Measurements from ENCODE around the gene TNFAIP8L1. TPM values are rescaled to one million over a fixed set of nuclear protein-coding genes. Genes with fewer than 3 reads are reported as not detected.

Gene TNFAIP8L1
- total and polyA plus RNA-seq, 4 experiments from 2014 or later = 3.7 to 17.2 (median 13.7) TPM

DNA sequence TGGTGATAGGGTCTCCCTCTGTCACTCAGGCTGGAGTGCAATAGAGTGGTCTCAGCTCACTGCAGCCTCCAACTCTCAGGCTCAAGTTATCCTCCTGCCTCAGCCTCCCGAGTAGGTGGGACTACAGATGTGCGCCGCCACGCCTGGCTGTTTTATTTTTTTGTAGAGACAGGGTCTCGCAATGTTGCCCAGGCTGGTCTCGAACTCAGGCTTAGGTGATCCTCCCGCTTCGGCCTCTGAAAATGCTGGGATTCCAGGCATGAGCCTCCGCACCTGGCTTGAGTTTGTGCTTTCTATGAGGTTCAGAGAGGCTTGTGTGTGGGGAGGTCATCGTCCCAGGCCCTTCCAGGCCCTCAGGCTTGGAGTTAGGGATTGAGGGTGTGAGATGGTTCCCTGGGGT is 39.2 kb upstream of the TNFAIP8L1 start:
- intact Hi-C loops (cut with micrococcal nuclease) = no loop called here

GRCh38 chr19:4600893-4601292 is 38.4 kb upstream of the TNFAIP8L1 start:
- no peak overlapping the region for H3K4me3 Mint-ChIP-seq
- Histone ChIP-seq H3K9me3 (ENCODE audit: control insufficient read depth in 1 of 2, low read length in 2 of 2) (no peaks in the 10 kb centered on the region), H3K36me3 (ENCODE audit: insufficient read depth, low read length) (no peaks in the 10 kb centered on the region), H3K4me1 (ENCODE audit: insufficient read depth, low read length) (peaks cover 13% of the 10 kb centered on the region), H3K27ac (ENCODE audit: low read depth, low read length) (no peak overlapping the region), H3K27me3 (ENCODE audit: insufficient read depth, low read length) (peaks cover 9% of the 10 kb centered on the region), H3K4me3 (ENCODE audit: low read length in 2 of 2) (no peak overlapping the region)
- peaks cover 20 to 31% of the 10 kb centered on the region in 2 donors for H3K27me3 Mint-ChIP-seq
- H3K4me1 Mint-ChIP-seq = peaks cover 5 to 14% (median 8%) of the 10 kb centered on the region in 4 donors
- peaks cover 0 to 2% (median 0%) of the 10 kb centered on the region in 8 donors for H3K9me3 Mint-ChIP-seq
- H3K27ac Mint-ChIP-seq = no peak overlapping the region
- intact Hi-C loops (cut with micrococcal nuclease) = no loop called here
- CTCF ChIA-PET (ENCODE audit: partially characterized antibody) = no interaction called here
- DNase-seq = no peak
- POLR2A ChIA-PET (ENCODE audit: partially characterized antibody) = no interaction called here
- no peaks in the 10 kb centered on the region for H3K36me3 Mint-ChIP-seq

More for the DNA sequence above, 39.2 kb upstream of the TNFAIP8L1 start:
- peaks cover 5 to 14% (median 8%) of the 10 kb centered on the region in 4 donors for H3K4me1 Mint-ChIP-seq
- peaks cover 21 to 32% of the 10 kb centered on the region in 2 donors for H3K27me3 Mint-ChIP-seq
- H3K4me3 Mint-ChIP-seq = no peak overlapping the region
- peaks cover 0 to 2% (median 0%) of the 10 kb centered on the region in 8 donors for H3K9me3 Mint-ChIP-seq
- CTCF ChIA-PET (ENCODE audit: partially characterized antibody) = no interaction called here
- no peaks in the 10 kb centered on the region for H3K36me3 ChIP-seq (ENCODE audit: insufficient read depth, low read length)
- POLR2A ChIA-PET (ENCODE audit: partially characterized antibody) = no interaction called here
- H3K4me3 ChIP-seq (ENCODE audit: low read length in 2 of 2) = no peak overlapping the region
- DNase-seq = no peak
- no peaks in the 10 kb centered on the region for H3K36me3 Mint-ChIP-seq
- no peak overlapping the region for H3K27ac ChIP-seq (ENCODE audit: low read depth, low read length)
- peaks cover 13% of the 10 kb centered on the region for H3K4me1 ChIP-seq (ENCODE audit: insufficient read depth, low read length)
- H3K9me3 ChIP-seq (ENCODE audit: control insufficient read depth in 1 of 2, low read length in 2 of 2) = no peaks in the 10 kb centered on the region
- no peak overlapping the region for H3K27ac Mint-ChIP-seq
- H3K27me3 ChIP-seq (ENCODE audit: insufficient read depth, low read length) = peaks cover 9% of the 10 kb centered on the region

GRCh38 chr19:4602173-4602788 is 37.0 kb upstream of the TNFAIP8L1 start:
- H3K4me1 ChIP-seq (ENCODE audit: insufficient read depth, low read length) = peaks cover 12% of the 10 kb centered on the region
- peaks cover 6% of the 10 kb centered on the region for H3K27me3 ChIP-seq (ENCODE audit: insufficient read depth, low read length)
- Mint-ChIP-seq H3K9me3 (peaks cover 0 to 2% (median 0%) of the 10 kb centered on the region in 8 donors), H3K36me3 (peaks cover 0 to under 1% of the 10 kb centered on the region in 2 donors), H3K4me1 (peaks cover 3 to 12% (median 6%) of the 10 kb centered on the region in 4 donors), H3K4me3 (no peak overlapping the region), H3K27me3 (peaks cover 18 to 28% of the 10 kb centered on the region in 2 donors), H3K27ac (no peak overlapping the region)
- DNase-seq = no peak
- H3K4me3 ChIP-seq (ENCODE audit: low read length in 2 of 2) = no peak overlapping the region
- H3K9me3 ChIP-seq (ENCODE audit: control insufficient read depth in 1 of 2, low read length in 2 of 2) = no peaks in the 10 kb centered on the region
- no peak overlapping the region for H3K27ac ChIP-seq (ENCODE audit: low read depth, low read length)
- intact Hi-C loops (cut with micrococcal nuclease) = no loop called here
- ChIA-PET CTCF (ENCODE audit: partially characterized antibody) (no interaction called here), POLR2A (ENCODE audit: partially characterized antibody) (no interaction called here)
- H3K36me3 ChIP-seq (ENCODE audit: insufficient read depth, low read length) = no peaks in the 10 kb centered on the region

DNA sequence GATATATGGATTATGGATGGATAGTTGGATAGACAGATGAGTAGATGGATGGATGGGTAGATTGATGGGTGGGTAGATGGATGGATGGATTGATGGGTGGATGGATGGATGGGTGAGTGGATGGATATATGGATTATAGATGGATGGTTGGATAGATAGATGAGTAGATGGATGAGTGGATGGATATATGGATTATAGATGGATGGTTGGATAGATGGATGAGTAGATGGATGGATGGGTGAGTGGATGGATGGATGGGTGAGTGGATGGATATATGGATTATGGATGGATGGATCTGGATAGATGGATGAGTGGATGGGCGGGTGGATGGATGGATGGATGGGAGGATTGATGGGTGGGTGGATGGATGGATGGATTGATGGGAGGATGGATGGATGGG is 36.4 kb upstream of the TNFAIP8L1 start:
- H3K4me1 Mint-ChIP-seq = peaks cover 2 to 9% (median 4%) of the 10 kb centered on the region in 4 donors
- Histone ChIP-seq H3K4me3 (ENCODE audit: low read length in 2 of 2) (no peak overlapping the region), H3K4me1 (ENCODE audit: insufficient read depth, low read length) (peaks cover 8% of the 10 kb centered on the region), H3K27ac (ENCODE audit: low read depth, low read length) (no peak overlapping the region), H3K27me3 (ENCODE audit: insufficient read depth, low read length) (peaks cover 5% of the 10 kb centered on the region), H3K9me3 (ENCODE audit: control insufficient read depth in 1 of 2, low read length in 2 of 2) (no peaks in the 10 kb centered on the region), H3K36me3 (ENCODE audit: insufficient read depth, low read length) (no peaks in the 10 kb centered on the region)
- peaks cover 21 to 27% of the 10 kb centered on the region in 2 donors for H3K27me3 Mint-ChIP-seq
- H3K9me3 Mint-ChIP-seq = peaks cover 0 to 2% (median 0%) of the 10 kb centered on the region in 8 donors
- H3K4me3 Mint-ChIP-seq = no peak overlapping the region
- ChIA-PET POLR2A (ENCODE audit: partially characterized antibody) (no interaction called here), CTCF (ENCODE audit: partially characterized antibody) (no interaction called here)
- H3K27ac Mint-ChIP-seq = no peak overlapping the region
- peaks cover 0 to 2% of the 10 kb centered on the region in 2 donors for H3K36me3 Mint-ChIP-seq
- intact Hi-C loops (cut with micrococcal nuclease) = no loop called here
- DNase-seq = no peak

DNA sequence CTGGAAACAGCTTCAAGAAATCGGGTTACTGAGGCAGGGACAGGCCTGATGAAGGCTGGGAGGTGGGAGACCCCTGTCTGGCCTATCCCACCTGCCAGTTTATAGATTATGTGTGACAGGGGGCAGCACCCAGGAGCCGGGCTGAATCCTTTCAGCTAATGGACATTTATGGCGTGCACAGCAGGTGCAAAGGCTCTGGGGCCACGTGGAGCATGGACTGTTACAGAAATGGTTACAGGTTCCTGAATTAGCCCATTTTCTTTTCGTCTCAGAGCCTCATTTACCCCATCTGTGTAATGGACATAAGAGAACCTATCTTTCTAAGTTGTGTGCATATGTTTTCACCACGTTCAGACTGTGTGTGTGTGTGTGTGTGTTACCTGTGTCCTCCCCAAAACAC is 34.4 kb upstream of the TNFAIP8L1 start:
- H3K27ac Mint-ChIP-seq = no peak overlapping the region
- H3K4me1 Mint-ChIP-seq = no peaks in the 10 kb centered on the region
- H3K9me3 Mint-ChIP-seq = peaks cover 0 to 2% (median 0%) of the 10 kb centered on the region in 8 donors
- no peak overlapping the region for H3K4me3 Mint-ChIP-seq
- H3K27ac ChIP-seq (ENCODE audit: low read depth, low read length) = no peak overlapping the region
- intact Hi-C loops (cut with micrococcal nuclease) = no loop called here
- H3K36me3 ChIP-seq (ENCODE audit: insufficient read depth, low read length) = no peaks in the 10 kb centered on the region
- ChIA-PET POLR2A (ENCODE audit: partially characterized antibody) (no interaction called here), CTCF (ENCODE audit: partially characterized antibody) (no interaction called here)
- no peaks in the 10 kb centered on the region for H3K27me3 ChIP-seq (ENCODE audit: insufficient read depth, low read length)
- peaks cover 13 to 18% of the 10 kb centered on the region in 2 donors for H3K27me3 Mint-ChIP-seq
- no peaks in the 10 kb centered on the region for H3K9me3 ChIP-seq (ENCODE audit: control insufficient read depth in 1 of 2, low read length in 2 of 2)
- peaks cover 0 to 2% of the 10 kb centered on the region in 2 donors for H3K36me3 Mint-ChIP-seq
- DNase-seq = no peak
- no peaks in the 10 kb centered on the region for H3K4me1 ChIP-seq (ENCODE audit: insufficient read depth, low read length)
- no peak overlapping the region for H3K4me3 ChIP-seq (ENCODE audit: low read length in 2 of 2)

GRCh38 chr19:4606181-4606580 is 33.1 kb upstream of the TNFAIP8L1 start:
- Mint-ChIP-seq H3K4me3 (no peak overlapping the region), H3K27ac (no peak overlapping the region), H3K4me1 (no peaks in the 10 kb centered on the region), H3K27me3 (peaks cover 18 to 19% of the 10 kb centered on the region in 2 donors), H3K36me3 (peaks cover 0 to 2% of the 10 kb centered on the region in 2 donors), H3K9me3 (peaks cover 0 to 2% (median 0%) of the 10 kb centered on the region in 8 donors)
- H3K9me3 ChIP-seq (ENCODE audit: control insufficient read depth in 1 of 2, low read length in 2 of 2) = no peaks in the 10 kb centered on the region
- ChIA-PET POLR2A (ENCODE audit: partially characterized antibody) (no interaction called here), CTCF (ENCODE audit: partially characterized antibody) (no interaction called here)
- DNase-seq = no peak
- H3K4me1 ChIP-seq (ENCODE audit: insufficient read depth, low read length) = no peaks in the 10 kb centered on the region
- no peak overlapping the region for H3K4me3 ChIP-seq (ENCODE audit: low read length in 2 of 2)
- no peak overlapping the region for H3K27ac ChIP-seq (ENCODE audit: low read depth, low read length)
- intact Hi-C loops (cut with micrococcal nuclease) = no loop called here
- no peaks in the 10 kb centered on the region for H3K36me3 ChIP-seq (ENCODE audit: insufficient read depth, low read length)
- no peaks in the 10 kb centered on the region for H3K27me3 ChIP-seq (ENCODE audit: insufficient read depth, low read length)

GRCh38 chr19:4606921-4607678 is 32.2 kb upstream of the TNFAIP8L1 start:
- no peaks in the 10 kb centered on the region for H3K27me3 ChIP-seq (ENCODE audit: insufficient read depth, low read length)
- no peak for DNase-seq
- Mint-ChIP-seq H3K27ac (no peak overlapping the region), H3K4me1 (no peaks in the 10 kb centered on the region), H3K27me3 (peaks cover 13 to 19% of the 10 kb centered on the region in 2 donors), H3K36me3 (peaks cover 0 to 2% of the 10 kb centered on the region in 2 donors), H3K9me3 (peaks cover 0 to 2% (median 0%) of the 10 kb centered on the region in 8 donors), H3K4me3 (no peak overlapping the region)
- POLR2A ChIA-PET (ENCODE audit: partially characterized antibody) = no interaction called here
- no peaks in the 10 kb centered on the region for H3K36me3 ChIP-seq (ENCODE audit: insufficient read depth, low read length)
- H3K9me3 ChIP-seq (ENCODE audit: control insufficient read depth in 1 of 2, low read length in 2 of 2) = no peaks in the 10 kb centered on the region
- no peak overlapping the region for H3K27ac ChIP-seq (ENCODE audit: low read depth, low read length)
- H3K4me3 ChIP-seq (ENCODE audit: low read length in 2 of 2) = no peak overlapping the region
- CTCF ChIA-PET (ENCODE audit: partially characterized antibody) = no interaction called here
- intact Hi-C loops (cut with micrococcal nuclease) = no loop called here
- H3K4me1 ChIP-seq (ENCODE audit: insufficient read depth, low read length) = no peaks in the 10 kb centered on the region

All from CD4-positive, alpha-beta memory T cell (primary cell).